OCI-M1 (cell line): Measurements from ENCODE around the gene ATE1.
"Not testable (repeated sequence)": the region's sequence is repeated elsewhere in the genome, so short reads cannot be mapped to it uniquely, and the experiment has no call there.

Source experiments
- DNase-seq: peaks from one replicate; lab custom pipeline; 2025; lab: John Stamatoyannopoulos, UW

The ATE1 gene

DNA sequence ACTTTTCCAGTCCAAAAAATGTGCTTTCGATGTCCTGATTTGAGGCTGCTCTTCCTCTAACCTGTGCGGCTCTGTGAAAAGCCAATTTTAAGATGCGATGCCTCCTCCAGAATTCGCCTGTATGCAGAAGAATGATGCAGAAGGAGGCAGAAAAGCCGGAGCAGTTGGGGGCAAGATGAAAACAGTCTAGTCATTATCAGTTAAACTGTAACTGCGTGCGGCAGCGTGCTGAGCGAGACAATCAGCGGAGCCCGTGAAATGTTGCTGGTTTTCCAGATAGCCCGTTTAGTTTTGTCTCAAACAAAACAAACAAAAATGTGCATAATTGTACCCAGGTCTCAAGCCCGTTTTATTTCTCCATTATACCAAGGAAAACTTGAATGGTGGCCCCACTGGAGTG is 192.6 kb downstream of the ATE1 start:
- DNase-seq = no peak

DNA sequence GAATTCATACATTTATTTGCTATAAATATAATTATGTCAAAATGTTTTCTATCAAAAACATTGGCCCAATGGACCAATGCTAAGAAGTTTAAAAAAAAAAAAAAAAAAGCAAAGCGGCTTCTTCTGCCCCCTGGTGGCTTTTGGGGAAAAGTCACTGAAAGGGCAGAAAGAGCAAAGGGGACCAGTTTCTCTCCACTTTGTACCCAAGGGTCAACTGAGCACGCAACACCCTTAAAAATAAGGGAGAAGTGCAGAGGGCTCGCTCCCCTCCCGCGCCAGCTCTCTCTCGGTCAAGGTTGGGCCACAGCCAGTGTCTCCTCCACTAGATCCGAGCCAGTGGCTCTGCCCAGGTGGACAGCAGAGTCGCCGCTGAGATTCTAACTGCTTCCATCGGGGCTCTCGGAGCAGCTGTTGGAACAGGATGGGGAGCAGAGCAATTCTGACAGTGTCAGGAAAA is 193.2 kb downstream of the ATE1 start:
- DNase-seq = peak; percentile 45

DNA sequence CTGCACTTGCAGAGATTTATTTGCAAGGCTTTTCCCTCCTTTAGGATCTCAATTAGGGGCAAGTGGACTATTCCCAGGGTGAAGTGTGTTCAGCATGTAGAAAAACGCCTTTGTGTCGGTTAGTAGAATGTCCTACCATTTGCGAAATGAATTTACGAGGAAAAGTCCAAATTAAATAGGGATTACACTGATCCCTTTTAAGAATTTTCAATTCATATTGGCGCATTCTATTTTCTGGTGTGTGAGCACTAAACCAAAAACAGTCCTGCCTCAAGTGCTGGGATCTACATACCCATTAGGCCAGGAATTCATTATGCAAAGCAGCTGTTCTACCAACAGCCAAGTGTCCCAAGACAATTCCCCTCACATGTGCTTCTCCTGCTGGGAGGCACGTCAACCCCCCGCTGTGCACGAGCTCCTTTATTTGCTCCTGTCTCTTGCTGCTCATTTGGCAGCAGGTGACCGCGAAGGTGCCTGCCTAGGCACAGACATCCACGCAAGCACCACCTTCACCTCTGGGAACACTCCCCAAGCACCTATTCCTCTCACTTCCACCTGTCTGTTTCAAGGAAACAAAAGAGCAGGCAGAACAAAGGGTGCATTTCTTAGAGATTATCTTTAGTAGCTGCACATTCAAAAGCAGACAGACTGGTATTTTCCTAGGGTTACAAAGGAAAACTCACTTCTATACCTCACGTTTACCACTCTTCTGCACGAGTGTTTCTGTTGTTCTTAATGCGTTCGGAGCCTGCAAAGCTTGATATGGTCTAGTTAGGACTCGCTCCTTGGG is 195.0 kb downstream of the ATE1 start:
- DNase-seq = no peak

DNA sequence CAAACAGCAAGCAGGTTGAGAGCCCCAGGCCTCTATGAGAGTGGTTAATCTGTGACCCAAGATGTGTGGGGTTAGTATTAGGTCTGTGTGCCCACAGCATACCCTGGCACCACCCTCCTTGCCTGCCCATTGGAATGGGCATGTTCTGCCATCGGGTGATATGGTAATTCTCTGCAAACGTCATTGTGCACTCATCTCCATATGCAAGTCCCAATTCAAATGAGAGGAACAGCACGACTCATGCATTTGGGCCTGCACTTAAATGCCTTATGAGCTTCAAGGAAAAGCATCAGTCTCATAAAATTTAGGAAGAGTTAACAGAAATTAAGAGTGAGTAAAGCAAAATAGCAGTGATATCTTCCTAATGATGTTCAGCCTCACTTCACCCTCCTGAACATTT is 195.7 kb downstream of the ATE1 start:
- DNase-seq = no peak

DNA sequence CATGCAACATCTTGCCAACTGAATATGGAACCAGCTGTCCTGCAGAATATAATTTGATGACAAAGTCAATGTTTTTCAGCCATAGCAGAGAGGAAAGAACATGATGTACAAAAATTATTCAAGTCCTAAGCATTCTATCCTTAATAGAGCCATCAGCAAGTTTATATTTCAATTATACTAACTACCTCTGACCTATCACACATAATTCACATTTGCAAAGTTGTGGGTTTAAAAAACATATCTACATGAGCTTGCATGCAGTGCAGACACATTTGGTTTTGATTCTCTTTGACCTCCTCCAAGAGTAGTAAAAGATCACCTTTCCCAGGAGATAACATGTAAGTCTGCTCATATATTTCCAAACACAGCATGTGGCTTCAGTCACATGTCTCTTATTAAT is 203.5 kb downstream of the ATE1 start:
- DNase-seq = no peak

DNA sequence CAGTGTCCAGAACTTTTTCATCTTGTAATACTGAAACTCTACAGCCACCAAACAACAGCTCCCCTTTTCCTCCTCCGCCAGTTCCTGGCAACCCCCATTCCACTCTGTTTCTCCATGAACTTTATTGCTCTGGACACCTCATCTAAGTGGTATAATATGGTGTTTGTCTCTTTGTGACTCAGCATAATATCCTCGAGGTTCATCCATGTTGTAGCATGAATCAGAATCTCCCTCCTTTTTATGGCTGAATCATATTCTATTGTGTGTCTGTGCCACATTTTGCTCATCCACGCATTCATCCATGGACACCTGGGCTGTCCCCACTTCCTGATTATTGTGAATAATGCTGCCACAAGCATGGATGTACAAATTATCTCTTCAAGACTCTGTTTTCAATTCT is 205.2 kb downstream of the ATE1 start:
- no peak for DNase-seq

DNA sequence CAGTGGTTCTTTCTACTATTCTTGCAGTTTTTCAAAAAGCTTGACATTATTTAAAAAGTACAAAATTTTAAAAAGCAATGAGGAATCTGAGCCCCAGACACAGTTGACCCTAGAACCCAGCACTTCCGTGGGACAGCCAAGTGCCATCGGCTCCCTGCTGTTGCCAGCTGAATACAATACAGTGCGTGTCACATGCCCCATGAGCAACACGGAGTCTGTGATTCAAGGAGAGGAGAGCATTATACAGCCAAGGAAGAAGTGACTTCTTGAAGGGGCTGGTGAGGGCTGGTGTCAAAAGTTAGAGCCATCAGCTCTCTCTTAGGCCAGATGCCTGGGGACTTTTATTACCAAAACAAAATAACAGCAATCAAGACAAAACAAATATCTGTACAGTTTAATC is 206.6 kb downstream of the ATE1 start:
- DNase-seq = no peak

DNA sequence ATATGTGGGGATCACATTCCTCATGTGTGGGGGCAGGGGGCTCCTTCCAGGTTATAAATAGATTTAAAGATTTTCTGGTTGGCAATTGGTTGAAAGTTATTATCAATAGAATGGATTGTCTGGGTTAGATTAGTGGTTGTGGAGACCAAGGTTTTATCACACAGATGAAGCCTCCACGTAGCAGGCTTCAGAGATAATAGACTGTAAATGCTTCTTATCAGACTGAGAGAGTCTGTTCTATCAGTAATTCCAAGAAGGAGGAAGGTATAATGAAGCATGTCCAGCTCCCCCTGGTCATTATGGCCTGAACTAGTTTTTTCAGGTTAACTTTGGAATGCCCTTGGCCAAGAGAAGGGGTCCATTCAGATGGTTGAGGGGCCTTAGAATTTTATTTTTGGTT is 211.9 kb downstream of the ATE1 start:
- DNase-seq = peak; percentile 7

DNA sequence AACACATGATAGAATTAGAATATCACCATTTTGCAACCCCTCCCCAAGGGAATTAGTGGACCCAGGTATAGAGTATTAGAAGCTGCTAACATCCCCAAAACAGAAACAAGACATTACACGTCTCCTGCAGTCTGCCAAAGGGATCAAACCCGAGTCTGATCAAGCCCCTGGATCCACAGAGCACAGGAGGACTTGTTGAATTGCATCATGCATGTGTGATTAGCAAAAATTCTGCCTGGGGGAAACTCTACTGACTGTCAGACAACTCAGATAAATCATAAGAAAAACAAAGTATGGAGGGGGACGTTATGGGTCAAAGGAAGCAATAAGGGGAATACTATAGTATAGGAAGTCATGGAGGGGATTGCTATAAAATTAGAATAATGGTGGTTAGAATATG is 212.8 kb downstream of the ATE1 start:
- DNase-seq = no peak

DNA sequence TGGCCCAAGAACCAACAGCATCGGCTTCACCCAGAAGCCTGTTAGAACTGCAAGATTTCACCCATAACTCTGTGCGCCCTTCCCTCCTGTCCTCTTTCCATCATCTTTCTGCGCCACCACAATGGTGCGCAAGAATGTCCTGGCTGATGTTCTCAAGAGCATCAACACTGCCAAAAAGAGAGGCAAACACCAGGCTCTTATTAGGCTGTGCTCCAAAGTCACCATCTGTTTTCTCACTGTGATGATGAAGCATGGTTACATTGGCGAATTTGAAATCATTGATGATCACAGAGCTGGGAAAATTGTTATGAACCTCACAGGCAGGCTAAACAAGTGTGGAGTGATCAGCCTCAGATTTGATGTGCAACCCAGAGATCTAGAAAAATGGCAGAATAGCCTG is 214.3 kb downstream of the ATE1 start:
- no peak for DNase-seq

DNA sequence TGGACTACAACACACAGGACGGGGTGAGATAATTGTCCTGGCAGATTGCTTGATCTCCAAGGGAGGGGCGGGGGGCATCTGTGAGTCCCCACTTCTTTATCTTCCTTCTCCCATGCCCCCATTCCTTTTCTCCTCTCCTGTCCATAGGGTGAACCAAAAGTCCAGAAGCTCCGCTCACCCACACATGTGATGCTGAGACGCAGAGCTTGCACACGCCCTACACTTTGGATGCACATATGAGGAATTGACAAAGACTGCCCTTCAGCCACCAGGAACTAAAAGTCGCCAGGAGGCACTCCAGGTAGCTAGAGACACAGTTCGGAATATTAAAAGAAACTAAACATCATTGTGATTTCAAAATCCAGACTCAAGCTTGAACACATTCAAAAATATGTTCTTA is 216.9 kb downstream of the ATE1 start:
- DNase-seq = no peak

DNA sequence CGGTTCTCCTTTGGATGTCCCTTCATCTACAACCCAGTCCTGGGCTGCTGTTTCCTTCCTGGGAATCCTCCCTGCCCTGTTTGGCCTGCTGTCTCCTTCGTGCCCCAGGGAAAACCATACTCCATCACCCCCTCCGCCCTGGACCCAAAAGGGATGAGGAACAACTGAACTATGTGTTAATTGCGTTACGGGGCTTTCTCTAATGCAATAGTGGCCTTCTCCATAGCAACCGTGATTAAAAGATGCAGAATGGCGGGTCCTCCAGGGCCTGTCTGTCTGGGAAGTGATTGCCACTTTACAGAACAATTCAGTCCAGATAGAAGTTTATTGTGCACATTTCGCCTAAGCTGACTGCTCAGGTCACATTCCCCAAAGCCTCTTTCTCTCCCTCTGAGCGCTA is 217.6 kb downstream of the ATE1 start:
- DNase-seq = no peak

DNA sequence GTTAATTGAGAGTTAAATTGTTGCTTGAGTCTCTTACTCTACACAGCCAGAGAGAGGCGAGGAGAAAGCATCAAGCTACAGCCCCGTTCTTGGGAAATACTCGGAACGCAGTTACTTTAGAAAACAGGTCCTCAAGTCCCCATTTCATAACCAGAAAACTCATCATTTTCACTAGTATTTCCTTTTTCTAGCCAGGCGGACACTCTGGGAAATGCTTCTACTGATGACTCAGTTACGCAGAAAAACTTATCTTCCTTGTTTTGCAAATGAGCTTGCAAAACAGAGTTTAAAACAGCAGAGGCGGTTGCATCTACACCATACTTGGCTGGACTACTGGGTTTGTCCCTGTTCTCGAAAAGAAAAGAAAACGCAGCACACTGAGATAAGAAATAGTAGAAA is 218.2 kb downstream of the ATE1 start:
- peak; percentile 16 for DNase-seq

DNA sequence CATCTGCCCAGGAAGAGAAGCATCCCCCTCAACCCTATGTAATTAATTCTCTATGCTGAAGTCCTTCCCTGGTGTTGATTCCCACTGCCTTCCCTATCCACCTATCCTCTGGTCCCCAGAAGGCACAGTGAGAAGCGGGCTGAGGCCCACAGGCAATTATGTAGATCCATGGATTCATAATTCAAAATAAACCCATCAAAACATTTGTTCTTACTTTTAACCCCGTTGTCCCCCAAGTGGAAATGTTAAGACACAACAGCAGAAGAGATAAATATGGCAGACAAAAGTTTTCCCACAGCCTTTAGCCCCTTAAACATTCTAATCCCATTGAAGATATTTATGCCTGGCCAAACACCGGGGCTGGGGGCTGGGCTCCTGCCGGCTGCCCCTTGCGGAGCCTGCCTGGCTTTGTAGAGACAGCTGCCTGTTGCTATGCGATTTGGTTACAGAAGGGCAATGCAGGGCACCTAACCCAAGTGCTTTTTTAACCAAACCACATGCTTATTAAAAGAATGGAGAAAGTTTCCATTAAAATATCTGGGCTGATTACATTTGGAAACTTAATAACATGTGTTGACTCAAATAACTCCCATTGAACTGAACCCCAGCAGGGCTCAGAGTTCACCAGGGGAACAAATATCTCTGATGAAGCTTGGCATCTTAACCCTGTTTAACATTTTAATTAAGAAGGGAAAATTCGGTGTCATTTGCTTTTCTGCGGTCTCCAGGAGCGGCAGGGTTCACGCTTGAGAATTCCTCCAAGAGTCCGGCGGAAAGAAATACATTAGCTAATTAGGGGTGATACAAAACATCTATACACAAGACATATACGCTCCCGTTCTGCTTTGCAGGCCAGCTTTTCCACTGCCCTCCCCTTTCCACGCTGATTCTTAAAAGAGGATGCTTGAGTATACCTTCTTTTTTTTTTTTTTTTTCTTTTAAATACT is 218.8 kb downstream of the ATE1 start:
- no peak for DNase-seq

DNA sequence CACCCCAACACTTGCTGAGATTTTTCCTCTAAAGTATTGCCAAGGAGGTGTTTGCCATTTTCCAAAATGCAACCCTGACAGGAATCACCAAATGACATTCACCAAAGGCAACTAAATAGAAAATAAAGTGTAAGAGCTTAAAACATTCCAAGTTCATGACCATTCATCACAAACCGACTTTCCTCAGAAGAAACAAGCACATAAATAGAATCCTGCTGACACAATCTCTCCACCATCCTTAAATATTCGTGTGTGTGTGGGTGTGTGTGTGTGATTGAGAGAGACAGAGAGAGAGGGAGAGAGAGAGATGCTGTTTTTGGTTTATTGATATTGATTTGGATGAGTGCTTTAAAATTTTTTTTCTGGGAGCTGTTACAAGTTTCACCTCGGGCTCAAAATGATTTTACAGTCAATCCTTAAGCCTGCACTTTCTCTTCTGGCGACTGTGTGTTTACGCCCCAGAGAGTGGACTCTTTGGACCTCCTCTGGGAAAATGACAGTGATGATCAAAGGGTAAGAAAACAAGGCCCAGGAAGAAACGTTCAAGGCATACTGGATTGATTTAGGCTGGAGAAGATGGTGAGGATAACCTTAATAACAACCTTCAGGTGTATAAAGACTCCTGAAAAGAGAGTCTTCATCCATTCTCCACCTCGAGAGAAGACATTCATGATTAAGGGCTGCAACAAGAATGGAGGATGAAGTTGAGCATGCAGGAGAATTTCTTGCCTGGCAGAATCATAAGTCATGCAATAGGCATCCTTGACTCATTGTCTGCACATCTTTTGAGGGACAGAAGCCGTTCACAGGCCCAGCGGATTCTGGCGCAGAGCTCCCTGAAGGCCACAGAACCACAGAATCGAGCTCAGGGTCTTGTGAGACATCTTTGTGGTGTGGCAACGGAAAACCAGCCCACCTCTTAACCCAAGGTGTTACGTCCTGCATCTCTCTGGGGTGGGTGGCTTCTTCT is 225.2 kb downstream of the ATE1 start:
- no peak for DNase-seq

DNA sequence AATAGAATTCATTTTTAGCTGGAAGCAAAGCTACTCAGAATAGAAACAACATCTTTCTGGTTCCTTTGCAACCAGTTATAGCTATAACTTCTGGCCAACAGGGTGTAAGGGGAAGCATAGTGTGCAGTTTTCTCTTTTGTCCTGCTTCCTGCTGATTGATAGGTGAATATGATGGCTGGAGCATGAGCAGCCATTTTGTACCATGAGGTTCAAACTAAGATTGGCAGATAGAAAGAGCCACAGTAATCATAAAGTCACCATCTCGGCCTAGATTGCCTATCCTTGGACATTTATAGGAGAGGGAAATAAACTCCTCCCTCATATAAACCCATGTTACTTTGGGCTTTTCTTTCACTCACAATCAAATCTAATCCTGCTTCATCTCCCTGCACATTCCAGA is 227.4 kb downstream of the ATE1 start:
- no peak for DNase-seq

DNA sequence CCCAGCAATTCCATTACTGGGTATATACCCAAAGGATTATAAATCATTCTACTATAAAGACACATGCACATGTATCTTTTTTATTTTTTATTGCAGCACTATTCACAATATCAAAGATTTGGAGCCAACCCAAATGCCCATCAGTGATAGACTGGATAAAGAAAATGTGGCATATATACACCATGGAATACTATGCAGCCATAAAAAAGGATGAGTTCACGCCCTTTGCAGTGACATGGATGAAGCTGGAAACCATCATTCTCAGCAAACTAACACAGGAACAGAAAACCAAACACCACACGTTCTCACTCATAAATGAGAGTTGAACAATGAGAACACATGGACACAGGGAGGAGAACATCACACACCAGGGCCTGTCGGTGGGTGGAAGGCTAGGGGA is 228.1 kb downstream of the ATE1 start:
- not testable (repeated sequence) for DNase-seq

DNA sequence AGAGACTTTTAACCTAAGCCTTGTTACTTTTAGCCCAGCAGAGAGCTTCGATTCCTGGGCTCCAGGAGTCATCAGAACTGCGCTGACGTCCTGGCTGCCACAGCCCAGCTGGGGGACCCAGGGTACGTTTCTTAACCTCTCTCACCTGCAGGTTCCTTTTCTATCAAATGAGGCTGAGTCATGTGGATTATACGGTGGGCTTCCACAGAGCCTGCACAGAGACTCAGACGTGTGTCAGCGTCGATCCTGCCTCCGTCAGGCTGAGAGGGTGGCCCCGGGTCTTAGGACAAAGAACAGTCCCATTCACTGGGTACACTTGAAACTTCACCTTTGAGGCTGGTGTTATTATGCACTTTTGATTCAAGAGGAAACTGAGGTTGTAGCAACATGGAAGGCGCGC is 228.9 kb downstream of the ATE1 start:
- DNase-seq = no peak

DNA sequence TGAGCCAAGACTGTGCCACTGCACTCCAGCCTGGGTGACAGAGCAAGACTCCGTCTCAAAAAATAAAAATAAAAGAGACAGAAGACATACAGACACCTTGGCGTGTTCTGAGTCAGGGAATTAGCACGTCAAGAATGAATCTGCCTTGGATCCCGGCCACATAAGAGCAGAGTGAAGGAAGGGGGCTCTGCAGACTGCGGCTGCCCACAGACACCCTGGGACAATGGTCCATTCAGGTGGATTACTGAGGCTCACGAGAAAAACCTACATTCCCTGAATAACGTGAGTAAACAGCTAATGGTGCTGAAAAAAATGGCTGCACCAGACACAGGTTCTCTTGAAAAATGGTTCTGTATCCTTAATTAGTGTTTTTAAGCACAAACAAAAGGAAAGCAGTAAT is 229.5 kb downstream of the ATE1 start:
- DNase-seq = no peak

DNA sequence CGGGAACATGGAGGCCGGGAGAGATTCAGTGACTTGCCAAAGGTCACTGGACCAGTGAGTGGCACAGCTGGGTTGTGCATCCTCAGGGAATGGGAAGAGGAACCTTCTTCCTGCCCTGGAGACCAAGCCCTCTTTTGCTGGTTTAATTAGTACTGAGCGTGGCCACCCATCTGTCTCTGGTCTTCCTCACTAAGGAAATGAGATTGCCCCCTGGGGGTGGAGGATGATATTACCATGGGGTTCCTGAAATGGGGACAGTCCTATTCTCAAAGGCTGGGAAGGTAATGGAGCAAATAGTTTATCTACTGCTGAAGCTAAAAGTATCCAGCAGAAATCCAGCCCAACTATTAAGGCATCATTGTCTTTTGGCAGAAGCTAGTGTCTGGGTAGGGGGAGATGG is 231.0 kb downstream of the ATE1 start:
- DNase-seq = peak; percentile 61

DNA sequence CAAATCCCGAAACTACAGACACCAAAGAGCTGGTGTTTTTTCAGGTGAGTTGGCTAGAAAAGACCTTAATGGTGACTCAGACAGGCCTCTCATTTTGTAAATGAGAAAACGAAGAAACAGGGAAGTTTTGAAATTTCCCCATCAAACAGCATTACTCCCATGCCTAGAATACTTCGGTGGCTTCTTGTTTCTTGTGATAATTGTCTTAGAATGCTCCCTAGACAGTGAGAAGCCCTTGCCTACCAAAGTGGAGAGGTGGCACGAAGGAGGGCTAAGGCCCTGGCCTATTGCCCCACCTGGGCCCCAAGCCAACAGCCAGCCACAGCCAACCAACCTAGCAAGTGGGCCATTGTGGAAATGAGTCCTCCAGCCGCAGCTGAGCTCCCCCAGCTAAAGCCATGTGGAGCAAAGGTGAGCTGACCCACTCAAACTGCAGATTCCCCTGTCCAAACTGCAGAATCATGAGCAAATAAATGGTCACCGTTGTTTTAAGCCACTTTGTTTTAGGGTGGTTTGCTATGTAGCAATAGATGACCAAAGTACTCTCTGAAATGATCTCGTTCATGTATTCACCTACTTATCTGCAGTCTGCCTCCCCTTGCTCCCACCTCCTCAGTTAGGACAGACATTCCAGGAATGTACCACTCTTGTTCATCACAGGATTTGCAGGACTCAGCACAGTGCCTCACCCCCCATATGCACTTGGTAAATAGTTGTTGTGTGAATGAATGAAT is 231.9 kb downstream of the ATE1 start:
- DNase-seq = no peak
